HG03520 (cell line): Measurements from ENCODE around the gene KCNQ1.
"Not testable (repeated sequence)": the region's sequence is repeated elsewhere in the genome, so short reads cannot be mapped to it uniquely, and the experiment has no call there.

Experiments used
- ATAC-seq: cut with Tn5 transposase; IDR thresholded peaks from one replicate; pipeline ENCODE4 v1.9.1; 2021; ENCODE audit warnings: mild to moderate bottlenecking, moderate library complexity; ENCODE audit not compliant: unreplicated experiment

The KCNQ1 gene

DNA sequence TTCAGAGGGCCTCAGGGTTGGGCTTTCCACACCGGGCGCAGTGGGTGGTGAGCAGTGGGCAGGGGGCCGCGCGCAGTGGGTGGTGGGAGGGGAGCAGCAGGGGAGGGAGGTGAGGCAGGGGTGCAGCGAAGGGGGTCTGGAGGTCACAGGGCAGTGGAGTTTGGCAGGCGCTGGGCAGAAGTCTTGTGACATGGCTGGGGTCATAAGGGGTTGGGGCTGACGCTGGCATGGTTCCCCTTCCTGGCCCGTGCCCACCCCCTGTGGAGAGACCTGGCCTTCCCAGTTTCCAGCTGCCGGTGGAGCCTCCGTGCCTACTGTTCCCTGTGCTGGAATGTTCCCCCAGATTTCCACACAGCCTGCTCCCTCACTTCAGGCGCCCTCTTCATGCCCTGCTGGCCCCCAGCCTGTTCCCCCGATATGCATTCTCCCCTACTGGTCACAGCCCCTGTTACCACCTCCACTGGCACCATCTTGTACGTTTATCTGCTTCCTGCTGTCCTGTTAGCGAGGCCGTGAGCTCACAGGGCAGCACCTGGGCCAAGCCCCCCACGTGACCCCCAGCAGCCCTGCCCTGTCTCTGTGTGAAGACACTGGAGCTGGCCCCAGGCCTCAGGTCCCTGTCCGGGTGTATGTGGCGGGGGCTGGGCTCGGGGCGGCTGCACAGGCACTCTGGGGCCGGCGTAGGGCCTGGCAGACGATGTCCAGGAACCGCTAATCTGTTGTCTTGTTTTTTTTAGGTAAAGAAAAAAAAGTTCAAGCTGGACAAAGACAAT, 143.4 kb downstream of the KCNQ1 start:
- no peak for ATAC-seq

GRCh38 chr11:2588809-2589537, 144.2 kb downstream of the KCNQ1 start:
- no peak for ATAC-seq

DNA sequence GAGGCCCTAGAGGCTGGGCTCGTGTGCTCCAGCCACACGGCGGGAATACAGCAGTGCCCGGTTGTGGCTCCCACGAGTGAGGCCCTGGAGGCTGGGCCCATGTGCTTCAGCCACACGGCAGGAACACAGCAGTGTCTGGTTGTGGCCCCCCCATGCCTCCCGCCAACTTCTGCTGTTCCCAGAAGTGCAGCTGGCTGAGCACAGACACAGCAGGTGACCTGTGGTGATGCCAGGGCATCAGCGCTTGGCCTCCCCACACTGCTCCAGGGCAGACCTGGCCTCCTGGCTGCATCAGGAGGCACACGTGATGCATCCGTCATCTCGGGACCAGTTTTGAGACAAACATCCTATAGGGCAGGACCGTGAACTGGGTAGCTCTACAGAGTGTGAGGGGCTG, 144.7 kb downstream of the KCNQ1 start:
- no peak for ATAC-seq

DNA sequence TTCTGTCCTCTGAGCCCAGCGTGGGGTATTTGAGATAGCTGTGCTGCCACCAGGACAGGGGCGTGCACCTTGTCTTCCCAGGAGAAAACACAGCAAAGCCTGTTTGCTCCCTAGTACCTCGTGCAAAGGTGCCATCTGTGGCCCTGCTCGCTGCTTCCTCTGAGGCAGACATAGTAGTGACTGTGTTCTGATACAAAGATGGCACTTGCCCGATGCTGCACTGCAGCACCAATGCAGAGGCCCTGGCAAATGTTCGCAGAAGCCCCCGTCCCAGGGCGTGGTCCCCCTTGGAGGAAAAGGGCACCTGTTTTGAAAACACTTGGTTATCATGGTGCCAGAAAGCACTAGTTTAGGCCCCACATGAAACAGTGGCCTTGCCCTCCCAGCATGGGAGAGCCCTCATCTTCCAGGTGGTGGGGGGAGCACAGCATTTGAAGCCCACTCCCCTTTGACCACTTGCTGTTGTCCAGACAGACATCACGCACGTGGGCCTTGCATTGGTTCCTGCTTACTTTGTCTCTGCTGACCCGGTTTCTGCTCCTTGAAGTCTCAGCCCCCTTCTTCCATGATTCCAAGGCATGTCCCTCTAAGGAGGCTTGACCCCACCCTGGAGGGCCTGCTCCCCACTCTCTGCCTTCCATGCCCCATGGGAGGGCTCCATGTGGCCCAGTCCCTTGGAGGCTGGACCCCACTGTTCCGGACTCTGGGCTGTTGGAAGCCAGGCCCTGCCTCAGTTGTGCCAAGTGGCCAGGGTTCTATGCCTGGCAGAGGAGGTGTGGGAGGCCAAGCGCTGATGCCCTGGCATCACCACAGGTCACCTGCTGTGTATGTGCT, 145.5 kb downstream of the KCNQ1 start:
- no peak for ATAC-seq

DNA sequence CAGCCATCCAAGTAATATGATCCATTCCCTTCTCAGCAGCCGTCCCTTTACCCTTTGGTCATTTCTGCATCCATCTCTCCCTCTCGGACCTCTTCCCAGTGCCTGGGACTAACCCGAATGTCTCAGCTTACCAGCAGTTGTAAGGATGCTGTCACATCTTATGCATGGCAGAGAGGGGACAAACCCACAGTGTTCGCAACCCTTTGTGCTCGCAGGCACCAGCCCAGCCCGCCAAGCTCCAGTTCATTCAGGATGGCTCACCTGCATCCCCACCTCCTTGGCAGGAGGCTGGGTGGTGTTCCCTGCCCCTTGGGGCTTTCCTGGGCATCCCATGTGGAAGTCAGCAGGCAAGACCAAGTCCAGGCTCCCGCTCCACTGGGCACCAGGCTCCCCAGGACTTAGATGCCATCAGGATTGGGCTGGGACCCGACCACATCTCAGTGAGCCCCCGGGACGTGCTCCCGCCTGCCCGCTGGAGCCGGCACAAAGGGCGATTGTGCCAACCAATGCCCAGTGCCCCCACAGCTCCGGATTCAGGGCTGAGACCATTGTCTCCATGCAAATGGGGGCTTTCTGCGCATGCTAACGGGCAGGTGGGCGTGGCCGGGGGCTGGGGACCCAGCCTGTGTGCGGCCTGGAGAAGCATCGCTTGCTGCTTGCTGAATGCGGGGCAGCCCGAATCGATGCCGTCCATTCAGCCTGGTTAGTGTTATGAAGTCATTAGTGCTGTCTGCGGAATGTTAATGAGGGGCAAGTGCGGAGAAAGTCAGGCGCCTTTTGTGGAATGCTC, 146.4 kb downstream of the KCNQ1 start:
- no peak for ATAC-seq

GRCh38 chr11:2591805-2592204, 147.0 kb downstream of the KCNQ1 start:
- ATAC-seq, result no peak

- no peak for ATAC-seq
Observed at GRCh38 chr11:2592559-2593392, 148.0 kb downstream of the KCNQ1 start.

DNA sequence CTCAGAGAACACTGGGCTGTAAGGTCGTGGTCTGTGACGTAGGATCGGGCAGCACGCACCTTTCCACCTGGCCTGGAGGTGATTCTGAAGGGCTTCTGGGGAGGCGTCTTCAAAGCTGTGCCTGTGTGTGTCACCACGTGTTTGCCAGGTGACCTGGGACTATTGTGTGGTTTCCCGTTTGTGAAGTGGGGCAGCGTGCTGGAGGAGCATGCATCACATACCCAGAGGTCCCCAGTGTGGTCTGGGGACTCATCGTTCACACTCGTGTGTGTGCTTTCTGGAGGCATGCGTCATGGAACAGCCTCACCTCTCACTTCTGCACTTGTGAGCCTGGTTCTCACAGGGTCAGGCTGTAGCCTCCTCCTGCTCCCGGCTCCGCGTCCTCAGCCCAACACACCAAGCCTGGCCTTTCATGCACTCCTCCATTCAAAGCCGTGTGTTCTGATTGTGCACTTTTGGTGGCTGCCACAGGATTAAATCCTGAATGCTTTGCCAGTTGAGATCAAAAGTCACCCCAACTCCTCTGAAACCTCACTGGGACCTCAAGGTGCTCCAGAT, 148.7 kb downstream of the KCNQ1 start:
- ATAC-seq, result no peak

DNA sequence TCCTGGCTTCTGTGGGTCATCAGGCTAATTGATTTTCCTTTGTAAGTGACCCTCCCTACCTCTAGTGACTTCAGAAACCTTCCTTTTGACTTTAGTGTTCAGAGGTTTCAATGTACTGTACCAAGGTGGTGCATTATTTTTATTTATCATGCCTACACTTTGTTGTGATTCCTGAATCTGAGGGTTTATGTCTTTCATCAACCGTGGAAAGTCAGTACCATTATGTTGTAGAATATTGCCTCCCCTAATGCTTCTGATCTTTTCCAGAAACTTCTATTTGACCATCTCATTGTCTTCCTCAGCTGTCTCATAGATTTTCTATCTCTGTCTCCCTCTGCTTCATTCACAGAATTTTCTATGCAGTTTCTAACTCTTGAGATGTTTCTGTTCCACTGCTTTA, 149.5 kb downstream of the KCNQ1 start:
- no peak for ATAC-seq

- no peak for ATAC-seq
Observed at GRCh38 chr11:2595204-2595603, 150.4 kb downstream of the KCNQ1 start.

DNA sequence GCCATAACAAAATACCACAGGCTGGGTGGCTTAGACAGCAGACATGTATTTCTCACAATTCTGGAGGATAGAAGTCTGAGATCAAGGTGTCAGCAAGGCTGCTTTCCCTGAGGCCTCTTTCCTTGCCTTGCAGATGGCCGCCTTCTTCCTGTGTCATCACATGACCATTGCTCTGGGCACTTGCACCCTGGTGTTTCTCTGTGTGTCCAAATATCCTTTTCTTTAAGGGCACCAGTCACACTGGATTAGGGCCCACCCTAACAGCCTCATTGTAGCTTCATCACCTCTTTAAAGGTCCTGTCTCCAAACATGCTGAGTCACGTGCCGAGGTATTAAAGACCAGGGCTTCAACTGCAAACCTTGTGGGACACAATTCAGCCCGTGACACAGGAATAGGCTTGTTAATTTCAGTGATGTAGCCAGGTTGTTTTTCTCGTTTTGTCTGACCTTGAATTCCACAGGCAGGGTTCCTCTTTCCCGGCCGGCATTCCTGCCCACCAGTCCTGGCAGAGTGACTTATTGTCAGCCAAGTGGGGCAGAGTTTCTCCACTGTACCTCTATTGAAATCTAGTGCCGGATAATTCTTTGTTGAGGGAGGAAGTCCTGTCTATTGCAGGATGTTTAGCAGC, 154.9 kb downstream of the KCNQ1 start:
- ATAC-seq, result no peak

- ATAC-seq, result no peak
Observed at GRCh38 chr11:2609345-2609744, 164.5 kb downstream of the KCNQ1 start.

GRCh38 chr11:2612884-2613571, 168.2 kb downstream of the KCNQ1 start:
- no peak for ATAC-seq

DNA sequence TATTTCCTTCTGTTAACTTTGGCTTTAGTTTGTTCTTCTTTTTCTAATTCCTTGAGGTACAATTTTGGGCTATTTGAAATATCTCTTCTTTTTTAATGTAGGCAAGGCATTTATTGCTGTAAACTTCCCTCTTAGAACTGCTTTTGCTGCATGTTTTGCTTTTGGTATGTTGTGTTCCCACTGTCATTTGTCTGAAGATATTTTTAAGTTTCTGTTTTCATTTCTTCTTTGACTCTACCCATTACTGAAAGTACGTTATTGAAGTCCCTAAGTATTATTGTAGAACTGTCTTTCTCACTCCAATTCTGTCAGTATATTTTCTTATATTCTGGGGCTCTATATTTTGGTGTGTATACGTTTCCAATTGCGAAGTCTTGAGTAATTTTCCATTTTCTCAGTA, 177.1 kb downstream of the KCNQ1 start:
- no peak for ATAC-seq

DNA sequence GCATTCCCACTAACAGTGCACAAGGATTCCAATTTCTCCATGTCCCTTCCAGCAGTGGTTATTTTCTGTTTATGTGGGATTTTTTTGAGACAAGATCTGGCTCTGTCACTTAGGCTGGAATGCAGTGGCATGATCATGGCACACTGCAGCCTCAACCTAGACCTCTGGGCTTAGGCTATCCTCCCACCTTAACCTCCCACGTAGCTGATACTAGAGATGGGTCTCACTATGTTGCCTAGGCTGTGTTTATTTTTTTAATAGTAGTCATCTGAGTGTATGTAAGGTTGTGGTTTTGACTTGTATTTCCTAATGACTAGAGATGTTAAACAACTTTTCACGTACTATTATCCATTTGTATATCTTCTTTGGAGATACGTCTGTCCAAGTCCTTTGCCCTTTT, 180.4 kb downstream of the KCNQ1 start:
- ATAC-seq, result no peak

DNA sequence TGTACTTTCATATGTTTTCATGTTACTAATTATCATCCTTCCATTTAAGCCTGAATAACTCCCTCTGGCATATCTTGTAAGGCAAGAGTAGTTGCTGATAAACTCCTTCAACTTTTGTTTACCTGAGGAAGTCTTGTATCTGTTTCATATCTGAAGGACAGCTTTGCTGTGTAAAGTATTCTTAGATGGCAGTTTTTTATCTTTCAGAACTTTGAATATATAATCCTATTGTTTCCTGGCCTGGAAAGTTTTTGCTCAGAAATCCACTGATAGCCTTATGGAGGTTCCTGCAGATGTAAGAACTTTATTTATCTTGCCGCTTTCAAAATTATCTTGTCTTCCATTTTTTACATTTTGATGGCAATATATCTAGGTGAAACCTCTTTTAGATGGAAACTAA, 185.9 kb downstream of the KCNQ1 start:
- ATAC-seq, result no peak

- ATAC-seq, result no peak
Observed at GRCh38 chr11:2631161-2631560, 186.4 kb downstream of the KCNQ1 start.

DNA sequence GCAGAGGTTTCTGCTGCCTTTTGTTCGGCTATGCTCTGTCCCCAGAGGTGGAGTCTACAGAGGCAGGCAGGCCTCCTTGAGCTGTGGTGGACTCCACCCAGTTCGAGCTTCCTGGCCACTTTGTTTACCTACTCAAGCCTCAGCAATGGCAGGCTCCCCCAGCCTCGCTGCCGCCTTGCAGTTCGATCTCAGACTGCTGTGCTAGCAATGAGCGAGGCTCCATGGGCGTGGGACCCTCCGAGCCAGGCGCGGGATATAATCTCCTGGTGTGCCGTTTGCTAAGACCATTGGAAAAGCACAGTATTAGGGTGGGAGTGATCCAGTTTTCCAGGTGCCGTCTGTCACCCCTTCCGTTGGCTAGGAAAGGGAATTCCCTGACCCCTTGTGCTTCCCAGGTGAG, 195.0 kb downstream of the KCNQ1 start:
- not testable (repeated sequence) for ATAC-seq

- ATAC-seq, result no peak
Observed at GRCh38 chr11:2641623-2642022, 196.8 kb downstream of the KCNQ1 start.
